DOHH2 (cell line): ENCODE measurements around the gene PCF11.

Source experiments
- H3F3A ChIP-seq: fragments of 200-600 bp; sonication (generic), shearing (Covaris generic); 2 replicates; pipeline ENCODE4 v1.6.0; 2016; ENCODE audit warnings: antibody characterized with exemption, mild to moderate bottlenecking; ENCODE audit not compliant: control insufficient read depth, insufficient read depth
- H3K27ac ChIP-seq: fragments of 200-600 bp; sonication (generic); 2 replicates; pipeline ENCODE4 v1.5.1; 2014; ENCODE audit warnings: low read depth, mild to moderate bottlenecking, low read length, moderate library complexity
- H3K27me3 ChIP-seq: fragments of 200-600 bp; sonication (generic); 2 replicates; pipeline ENCODE4 v1.6.1; 2014; ENCODE audit warnings: mild to moderate bottlenecking, low read length, mixed read lengths; ENCODE audit not compliant: control insufficient read depth
- H3K36me3 ChIP-seq: fragments of 200-600 bp; sonication (generic); 2 replicates; pipeline ENCODE4 v1.6.1; 2014; ENCODE audit warnings: mild to moderate bottlenecking, low read length, moderate library complexity, mixed read lengths; ENCODE audit not compliant: control insufficient read depth
- H3K4me1 ChIP-seq: fragments of 200-600 bp; sonication (generic); 2 replicates; pipeline ENCODE4 v1.6.1; 2014; ENCODE audit warnings: mild to moderate bottlenecking, low read length, mixed read lengths; ENCODE audit not compliant: control insufficient read depth
- H3K4me2 ChIP-seq: fragments of 200-600 bp; sonication (generic); 2 replicates; pipeline ENCODE4 v1.6.0; 2014; ENCODE audit warnings: mild to moderate bottlenecking, low read length, moderate library complexity
- H3K4me3 ChIP-seq: fragments of 200-600 bp; sonication (generic); 2 replicates; pipeline ENCODE4 v1.5.1; 2014; ENCODE audit warnings: mild to moderate bottlenecking, low read length, mixed read lengths
- H3K79me2 ChIP-seq: fragments of 200-600 bp; sonication (generic); 2 replicates; pipeline ENCODE4 v1.6.1; 2014; ENCODE audit warnings: mild to moderate bottlenecking, low read length, mixed read lengths; ENCODE audit not compliant: control insufficient read depth
- H3K9me2 ChIP-seq: fragments of 200-600 bp; sonication (generic); replicated peaks from 2 replicates; pipeline ENCODE4 v1.6.1; 2014; ENCODE audit warnings: mild to moderate bottlenecking, low read length, mixed read lengths; ENCODE audit not compliant: control insufficient read depth
- H3K9me3 ChIP-seq: fragments of 200-600 bp; sonication (generic); 2 replicates; pipeline ENCODE4 v1.6.1; 2014; ENCODE audit warnings: antibody characterized with exemption, low read length, mixed read lengths; ENCODE audit not compliant: control insufficient read depth, insufficient read depth
- H4K20me1 ChIP-seq: fragments of 200-600 bp; sonication (generic); 2 replicates; pipeline ENCODE4 v1.6.0; 2014; ENCODE audit warnings: low read depth, mild to moderate bottlenecking, antibody characterized with exemption, low read length, moderate library complexity; ENCODE audit not compliant: control insufficient read depth, insufficient read depth
- EZH2phosphoT487 ChIP-seq: fragments of 200-600 bp; sonication (generic); IDR thresholded peaks from 2 replicates; pipeline ENCODE4 v1.6.1; 2017; ENCODE audit warnings: borderline replicate concordance, mild to moderate bottlenecking, antibody characterized with exemption, low read length, moderate library complexity, mixed read lengths
- TF ChIP-seq, protein P1 (sequence below): fragments of 200-600 bp; sonication (generic); IDR thresholded peaks from one replicate; pipeline ENCODE4 v1.5.1; 2014; ENCODE audit warnings: antibody characterized with exemption, mild to moderate bottlenecking, low read depth, low read length; ENCODE audit not compliant: poor library complexity, severe bottlenecking

PCF11 gene

DNA sequence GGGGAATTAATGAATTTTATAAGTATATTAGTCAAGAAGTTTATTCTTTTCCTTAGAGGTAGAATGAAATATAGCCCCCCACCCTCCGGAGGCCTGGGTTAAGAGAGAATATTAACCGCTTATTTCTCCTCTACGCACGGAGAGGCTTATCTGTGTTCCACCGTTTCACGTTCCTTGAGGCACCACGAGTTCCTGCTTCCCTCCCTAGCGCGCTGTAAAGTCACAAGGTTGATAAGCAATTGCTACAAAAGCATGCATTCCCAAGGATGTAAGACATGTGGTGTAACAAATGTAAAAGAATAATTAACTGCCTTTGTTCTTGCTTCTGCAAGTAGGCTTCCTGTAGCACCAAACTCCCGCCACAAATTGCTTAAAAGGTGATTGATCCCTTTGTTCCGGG is 35.1 kb downstream of the PCF11 start:
- Histone ChIP-seq H4K20me1 (no peaks in the 10 kb centered on the region), H3K27me3 (no peaks in the 10 kb centered on the region), H3K27ac (no peak overlapping the region), H3F3A (peaks cover 27% of the 10 kb centered on the region), H3K9me3 (no peaks in the 10 kb centered on the region), H3K36me3 (peaks cover 38% of the 10 kb centered on the region), H3K79me2 (peaks cover 25% of the 10 kb centered on the region), H3K4me1 (peaks cover 22% of the 10 kb centered on the region), H3K4me2 (peak overlapping the region; percentile 96), H3K9me2 (no peaks in the 10 kb centered on the region), H3K4me3 (peak overlapping the region; percentile 100)
- no peak for TF ChIP-seq EZH2phosphoT487
- TF ChIP-seq, protein P1, sequence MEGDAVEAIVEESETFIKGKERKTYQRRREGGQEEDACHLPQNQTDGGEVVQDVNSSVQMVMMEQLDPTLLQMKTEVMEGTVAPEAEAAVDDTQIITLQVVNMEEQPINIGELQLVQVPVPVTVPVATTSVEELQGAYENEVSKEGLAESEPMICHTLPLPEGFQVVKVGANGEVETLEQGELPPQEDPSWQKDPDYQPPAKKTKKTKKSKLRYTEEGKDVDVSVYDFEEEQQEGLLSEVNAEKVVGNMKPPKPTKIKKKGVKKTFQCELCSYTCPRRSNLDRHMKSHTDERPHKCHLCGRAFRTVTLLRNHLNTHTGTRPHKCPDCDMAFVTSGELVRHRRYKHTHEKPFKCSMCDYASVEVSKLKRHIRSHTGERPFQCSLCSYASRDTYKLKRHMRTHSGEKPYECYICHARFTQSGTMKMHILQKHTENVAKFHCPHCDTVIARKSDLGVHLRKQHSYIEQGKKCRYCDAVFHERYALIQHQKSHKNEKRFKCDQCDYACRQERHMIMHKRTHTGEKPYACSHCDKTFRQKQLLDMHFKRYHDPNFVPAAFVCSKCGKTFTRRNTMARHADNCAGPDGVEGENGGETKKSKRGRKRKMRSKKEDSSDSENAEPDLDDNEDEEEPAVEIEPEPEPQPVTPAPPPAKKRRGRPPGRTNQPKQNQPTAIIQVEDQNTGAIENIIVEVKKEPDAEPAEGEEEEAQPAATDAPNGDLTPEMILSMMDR: no peak

DNA sequence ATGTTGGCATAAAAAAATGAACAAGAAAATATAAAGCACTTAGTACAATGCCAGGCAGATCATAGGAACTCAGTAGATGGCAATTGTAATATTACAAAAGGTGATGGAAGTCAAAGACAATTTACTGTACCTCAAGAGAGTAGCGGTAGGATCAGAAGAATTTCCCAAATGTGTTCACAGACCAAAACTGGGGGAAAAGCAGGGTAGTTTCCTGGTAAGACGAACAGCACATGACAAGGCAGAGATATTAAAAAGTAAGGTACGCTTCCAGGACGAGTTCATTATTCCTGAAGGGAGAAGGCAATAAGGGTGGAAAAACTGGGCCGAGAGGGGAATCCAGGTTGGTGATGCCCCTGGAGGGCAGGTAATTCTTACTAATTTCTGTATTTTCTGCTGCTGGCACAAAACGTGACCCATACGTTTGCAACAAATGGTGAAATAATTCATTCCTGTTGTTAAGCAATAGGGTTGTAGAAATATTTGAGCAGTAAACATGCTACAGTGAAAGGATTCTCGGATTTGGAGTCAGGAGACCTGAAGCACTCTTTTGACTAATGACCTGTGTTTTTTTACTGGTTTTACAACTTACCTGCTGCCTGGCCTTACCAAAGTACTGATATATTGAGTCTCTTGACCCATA is 35.8 kb downstream of the PCF11 start:
- no peaks in the 10 kb centered on the region for H3K9me3 ChIP-seq
- peaks cover 25% of the 10 kb centered on the region for H3K79me2 ChIP-seq
- H3K4me3 ChIP-seq: peak overlapping the region; percentile 100
- TF ChIP-seq, protein P1: no peak
- no peak for TF ChIP-seq EZH2phosphoT487
- peaks cover 21% of the 10 kb centered on the region for H3F3A ChIP-seq
- peaks cover 22% of the 10 kb centered on the region for H3K4me1 ChIP-seq
- H4K20me1 ChIP-seq: no peaks in the 10 kb centered on the region
- H3K36me3 ChIP-seq: peaks cover 38% of the 10 kb centered on the region
- H3K9me2 ChIP-seq: no peaks in the 10 kb centered on the region
- H3K27ac ChIP-seq: peak overlapping the region; percentile 37
- H3K27me3 ChIP-seq: no peaks in the 10 kb centered on the region
- peak overlapping the region; percentile 96 for H3K4me2 ChIP-seq

DNA sequence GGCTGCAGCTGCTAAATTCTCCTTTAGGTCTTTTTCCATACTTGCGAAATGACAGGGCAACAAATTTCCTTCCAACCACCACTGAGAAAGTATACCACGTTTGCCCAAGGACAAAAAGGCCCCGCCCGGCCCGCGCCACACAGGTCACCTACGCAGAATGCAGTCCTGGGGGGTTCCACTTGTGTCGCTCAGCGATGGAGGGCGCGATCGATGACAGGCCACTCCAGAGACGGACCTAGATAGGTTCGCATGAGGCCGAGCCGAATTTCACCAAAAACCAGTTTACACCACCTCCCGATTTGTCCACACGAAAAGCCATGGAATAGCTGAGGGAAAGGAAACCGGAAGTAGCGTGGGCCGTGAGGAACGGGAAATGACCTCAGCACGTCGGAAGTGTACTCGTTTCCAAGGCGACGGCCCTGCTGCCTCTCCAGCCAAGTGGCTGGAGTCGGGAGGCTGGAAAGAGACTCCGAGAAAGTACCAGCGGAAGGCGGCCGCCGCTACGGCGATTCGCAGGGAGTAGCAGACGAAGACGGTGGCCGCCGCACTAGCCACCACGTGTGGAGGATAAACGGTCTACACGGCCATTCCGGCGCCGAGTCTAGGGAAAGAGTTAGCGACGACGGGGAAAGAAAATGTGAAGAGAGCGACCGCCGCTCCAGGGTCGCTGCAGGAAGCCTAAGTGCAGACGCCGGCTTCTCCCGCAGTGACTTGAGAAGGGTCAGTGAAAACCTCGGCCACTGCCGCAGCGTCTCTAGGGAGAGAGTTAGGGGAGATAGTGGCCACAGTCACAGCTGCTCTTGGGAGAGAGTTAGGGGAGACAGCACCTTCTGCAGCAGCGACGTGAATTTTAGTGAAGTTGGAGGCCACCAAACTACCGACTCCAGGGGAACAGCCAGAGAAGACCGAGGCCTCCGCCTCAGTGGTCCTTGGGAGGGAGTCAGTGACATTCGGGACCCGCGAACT is 36.7 kb downstream of the PCF11 start, which contains the start of gene ANKRD42:
TSS of gene ANKRD42 (plus strand) at position 398 of the 966 bp plus-strand sequence. CDS start 959 bp downstream, outside the sequence.
- Histone ChIP-seq H3K9me3 (no peaks in the 10 kb centered on the region), H4K20me1 (no peaks in the 10 kb centered on the region), H3K4me1 (peaks cover 22% of the 10 kb centered on the region), H3K27ac (peak within 1 kb of the TSS; percentile 37), H3K27me3 (no peaks in the 10 kb centered on the region), H3K4me3 (peak within 1 kb of the TSS; percentile 100), H3F3A (peaks cover 12% of the 10 kb centered on the region), H3K36me3 (peaks cover 38% of the 10 kb centered on the region), H3K4me2 (peak within 1 kb of the TSS; percentile 96), H3K9me2 (no peaks in the 10 kb centered on the region), H3K79me2 (peaks cover 25% of the 10 kb centered on the region)
- TF ChIP-seq, protein P1: peak; percentile 20
- TF ChIP-seq EZH2phosphoT487: no peak
